Pulmonary artery endothelial cell (primary cell): ENCODE measurements around the gene SNRNP35. TPM values are rescaled to one million over a fixed set of nuclear protein-coding genes. Genes with fewer than 3 reads are reported as not detected.
"Not testable (repeated sequence)": the region's sequence is repeated elsewhere in the genome, so short reads cannot be mapped to it uniquely, and the experiment has no call there.

Experiments
- DNase-seq: peaks from one replicate; pipeline ENCODE4 v3.0.0-alpha.2; 2011; ENCODE audit warnings: low read depth, low spot score
- total RNA-seq: library from RNA; depleted of rRNA; stranded (reverse); fragments of >200 nt; gene quantifications from 2 replicates; pipeline ENCODE4 v1.2.3, GENCODE V29; 2014

Gene SNRNP35
- total RNA-seq, 1 donor from 2014 or later: 10.0 TPM

DNA sequence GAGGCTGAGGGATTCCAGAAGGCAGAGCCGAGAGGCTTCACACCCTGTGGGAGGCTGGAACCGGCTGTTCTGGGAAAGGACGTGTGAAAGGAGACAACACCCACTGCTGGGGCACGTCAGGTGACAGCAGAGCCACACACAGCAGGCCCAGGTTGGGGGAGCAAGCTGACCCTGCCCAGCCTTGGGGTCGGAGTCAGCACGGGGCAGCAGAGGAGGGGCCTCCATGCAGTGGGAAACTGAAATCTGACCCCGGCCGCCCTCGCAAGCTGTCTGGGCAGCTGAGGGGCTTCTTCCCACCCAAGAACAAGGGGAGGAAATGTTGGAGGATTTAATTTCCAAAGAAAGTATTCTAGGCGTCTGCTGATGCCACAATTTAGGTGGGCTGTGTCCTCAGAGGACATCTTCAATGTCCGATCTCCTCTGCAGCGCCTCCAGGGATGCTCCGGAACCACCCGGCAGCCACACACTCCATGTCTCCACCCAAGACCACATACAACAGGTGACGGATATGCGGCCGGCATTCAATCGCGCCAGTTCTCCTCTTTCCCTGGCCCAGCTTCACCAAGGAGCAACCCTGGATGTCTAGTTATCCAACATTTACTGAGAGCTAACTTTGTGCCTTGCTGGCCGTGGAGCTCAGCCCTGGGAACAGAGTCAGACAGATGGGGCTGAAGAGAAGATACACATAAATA is 30.7 kb downstream of the SNRNP35 start:
- DNase-seq: no peak

- no peak for DNase-seq
Measured at GRCh38 chr12:123489580-123489979, 31.6 kb downstream of the SNRNP35 start.

GRCh38 chr12:123490089-123490488 is 32.1 kb downstream of the SNRNP35 start:
- DNase-seq: no peak

- no peak for DNase-seq
Measured at GRCh38 chr12:123491056-123491455, 33.1 kb downstream of the SNRNP35 start.

DNA sequence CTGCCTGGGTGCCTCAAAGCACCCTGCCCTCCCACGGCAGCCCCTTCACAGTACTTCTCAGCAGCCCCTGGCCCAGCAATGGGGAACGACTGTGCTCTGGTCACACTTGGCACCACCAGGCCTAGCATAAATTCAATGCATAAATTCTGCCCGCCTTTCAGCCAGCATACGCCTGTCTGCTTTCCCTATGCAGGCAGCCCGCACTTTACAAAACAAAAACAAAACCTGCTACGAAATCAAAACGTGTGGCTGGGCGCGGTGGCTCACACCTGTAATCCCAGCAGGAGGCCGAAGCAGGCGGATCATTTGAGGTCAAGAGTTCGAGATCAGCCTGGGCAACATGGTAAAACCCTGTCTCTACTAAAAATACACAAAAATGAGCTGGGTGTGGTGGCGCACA is 33.5 kb downstream of the SNRNP35 start:
- DNase-seq: no peak

DNA sequence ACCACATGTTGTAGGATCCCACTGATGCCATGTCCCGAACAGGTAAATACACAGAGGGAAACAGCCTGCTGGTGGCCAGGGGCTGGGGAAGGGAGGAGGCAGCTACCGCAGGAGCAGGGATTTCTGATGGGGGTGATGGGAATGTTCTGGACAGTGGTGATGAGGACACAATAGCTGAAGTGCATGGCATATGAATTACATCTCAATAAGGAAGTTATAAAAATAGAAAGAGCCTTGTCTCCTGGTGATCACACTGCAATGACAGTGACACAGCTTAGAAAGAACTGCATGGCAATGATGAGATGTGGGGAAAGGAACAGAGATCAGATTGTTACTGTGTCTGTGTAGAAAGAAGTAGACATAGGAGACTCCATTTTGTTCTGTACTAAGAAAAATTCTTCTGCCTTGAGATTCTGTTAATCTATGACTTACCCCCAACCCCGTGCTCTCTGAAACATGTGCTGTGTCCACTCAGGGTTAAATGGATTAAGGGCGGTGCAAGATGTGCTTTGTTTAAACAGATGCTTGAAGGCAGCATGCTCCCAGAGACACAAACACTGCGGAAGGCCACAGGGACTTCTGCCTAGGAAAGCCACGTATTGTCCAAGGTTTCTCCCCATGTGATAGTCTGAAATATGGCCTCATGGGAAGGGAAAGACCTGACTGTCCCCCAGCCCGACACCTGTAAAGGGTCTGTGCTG is 34.5 kb downstream of the SNRNP35 start:
- DNase-seq: not testable (repeated sequence)

GRCh38 chr12:123494124-123494851 is 36.3 kb downstream of the SNRNP35 start:
- DNase-seq: no peak

GRCh38 chr12:123497065-123497464 is 39.1 kb downstream of the SNRNP35 start:
- no peak for DNase-seq

GRCh38 chr12:123498126-123498825 is 40.3 kb downstream of the SNRNP35 start:
- DNase-seq: no peak

DNA sequence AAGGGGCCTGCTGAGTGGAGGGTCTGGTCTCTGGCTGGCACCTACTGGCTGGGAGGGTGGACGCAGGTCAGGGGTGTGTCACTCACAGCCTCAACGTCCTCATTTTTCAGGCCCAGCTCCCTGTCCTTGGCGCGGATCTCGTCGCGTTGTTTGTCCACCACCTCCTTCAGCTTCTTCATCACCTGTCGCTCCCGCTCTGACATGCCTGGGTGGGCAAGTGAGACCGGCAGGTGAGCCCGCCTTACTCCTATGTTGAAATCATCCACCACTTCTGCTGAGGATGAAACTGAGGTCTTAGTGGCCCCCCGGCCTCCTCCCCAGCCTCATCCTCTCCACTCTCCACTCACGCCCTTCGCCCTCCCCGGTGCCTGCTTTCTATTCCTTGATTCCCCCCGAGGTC is 41.4 kb downstream of the SNRNP35 start:
- no peak for DNase-seq

DNA sequence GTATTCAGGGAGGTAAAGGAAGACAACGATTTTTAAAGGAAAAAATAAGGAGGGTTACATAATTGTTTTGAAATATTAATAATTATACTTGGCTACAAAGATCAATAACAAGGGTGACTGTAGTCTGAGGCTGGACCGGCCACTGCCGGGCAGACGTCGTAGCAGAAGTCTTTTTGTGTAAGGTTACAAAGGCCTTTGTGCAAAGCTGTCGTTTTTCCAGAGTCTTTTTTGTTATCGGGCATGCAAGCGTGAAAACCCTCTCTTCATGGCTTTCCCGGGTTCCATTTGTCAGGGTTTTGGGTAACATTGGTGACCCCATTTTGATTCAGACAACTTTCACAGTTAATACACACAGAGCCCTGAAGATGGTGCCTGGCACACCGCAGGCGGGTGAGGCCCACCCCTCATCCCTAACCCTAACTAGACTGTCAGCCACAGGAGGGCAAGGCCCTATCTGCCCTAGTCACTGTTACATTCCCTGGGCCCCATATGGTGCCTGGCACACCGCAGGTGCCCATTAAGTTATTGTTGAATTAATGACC is 44.3 kb downstream of the SNRNP35 start:
- no peak for DNase-seq

DNA sequence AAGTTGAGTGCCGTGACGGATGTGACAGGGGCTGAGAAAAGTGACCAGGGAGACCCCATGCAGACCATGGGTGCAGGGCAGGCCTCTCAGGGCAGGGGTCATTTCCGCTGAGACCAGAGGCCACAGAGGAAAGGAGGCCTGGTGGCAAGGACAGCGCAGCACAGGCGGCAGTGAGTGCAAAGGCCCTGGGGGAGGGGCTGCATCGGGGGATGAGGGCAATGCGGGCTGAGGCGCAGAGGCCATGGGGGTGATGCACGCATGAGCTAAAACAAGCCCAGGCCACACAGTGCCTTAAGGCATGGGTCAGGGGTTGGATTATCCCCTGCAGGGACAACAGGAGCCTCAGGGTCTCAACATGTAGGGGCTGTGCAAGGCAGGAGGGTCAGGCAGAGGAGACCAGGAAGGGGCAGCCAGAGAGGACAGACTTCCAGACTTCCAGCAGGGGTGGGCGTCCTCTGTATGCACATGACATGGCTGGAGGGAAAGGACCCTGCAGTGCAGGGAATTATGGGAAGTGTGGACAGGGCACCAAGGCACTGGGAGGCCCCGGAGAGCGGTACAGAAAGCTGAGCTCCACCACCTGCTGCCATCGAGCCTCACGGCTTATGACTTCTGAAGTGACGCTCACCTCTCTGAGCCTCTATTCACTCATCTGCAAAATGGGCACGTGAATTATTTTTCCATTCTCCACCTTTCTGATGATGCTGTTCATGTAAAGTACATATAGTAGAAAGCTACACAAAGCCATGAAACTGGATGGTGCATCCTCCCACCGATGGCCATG is 48.3 kb downstream of the SNRNP35 start:
- no peak for DNase-seq

GRCh38 chr12:123506843-123507236 is 48.9 kb downstream of the SNRNP35 start:
- DNase-seq: no peak

DNA sequence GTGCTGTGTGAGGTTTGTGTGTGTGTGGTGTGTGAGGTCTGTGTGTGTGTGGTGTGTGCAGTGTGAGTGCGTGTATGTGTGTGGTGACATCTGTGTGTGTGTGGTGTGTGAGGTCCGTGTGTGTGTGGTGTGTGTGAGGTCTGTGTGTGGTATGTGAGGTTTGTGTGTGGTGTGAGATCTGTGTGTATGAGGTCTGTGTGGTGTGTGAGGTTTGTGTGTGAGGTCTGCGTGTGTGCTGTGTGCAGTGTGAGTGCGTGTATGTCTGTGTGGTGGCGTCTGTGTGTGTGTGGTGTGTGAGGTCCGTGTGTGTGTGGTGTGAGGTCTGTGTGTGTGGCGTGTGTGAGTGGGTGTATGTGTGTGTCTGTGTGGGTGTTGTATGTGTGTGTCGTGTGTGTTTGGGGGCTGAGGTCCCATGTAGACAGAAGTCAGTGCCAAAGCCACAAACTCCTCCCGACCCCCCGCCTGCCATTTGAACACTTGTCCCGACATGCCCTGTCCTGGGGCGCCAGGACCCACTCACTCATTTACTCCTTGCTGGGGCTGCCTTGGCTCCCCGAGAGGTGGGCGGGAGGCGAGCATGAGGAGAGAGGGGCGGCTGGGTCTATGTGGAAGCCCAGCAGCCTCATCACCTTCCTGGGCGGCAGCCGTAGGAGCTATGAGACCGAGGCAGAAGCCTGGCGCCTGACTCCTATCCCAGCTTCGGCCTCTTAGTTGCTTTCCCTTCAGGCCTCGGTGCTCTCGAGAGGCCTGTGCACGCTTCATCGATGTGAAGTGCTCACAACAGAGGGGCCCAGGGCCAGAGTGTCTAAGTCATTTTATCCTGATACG is 55.1 kb downstream of the SNRNP35 start:
- DNase-seq: no peak

DNA sequence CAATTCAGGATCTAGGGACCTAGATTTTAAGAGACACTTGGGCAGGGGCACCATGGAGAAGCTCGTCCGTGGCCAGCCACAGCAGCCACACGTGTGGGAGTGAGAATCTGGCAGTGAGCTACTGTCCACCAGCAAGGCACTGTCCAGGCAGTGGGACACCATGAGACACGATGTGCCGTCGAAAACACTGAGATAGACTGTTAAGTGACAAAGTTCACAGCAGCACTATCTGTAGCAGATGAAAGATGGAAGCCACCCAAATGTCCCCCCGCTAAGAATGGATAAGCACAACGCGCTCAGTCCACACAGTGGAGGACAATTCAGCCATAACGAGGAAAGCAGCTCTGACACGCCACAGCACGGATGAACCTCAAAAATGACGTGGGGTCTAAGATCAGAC is 55.9 kb downstream of the SNRNP35 start:
- no peak for DNase-seq

GRCh38 chr12:123514582-123515221 is 56.8 kb downstream of the SNRNP35 start:
- not testable (repeated sequence) for DNase-seq

DNA sequence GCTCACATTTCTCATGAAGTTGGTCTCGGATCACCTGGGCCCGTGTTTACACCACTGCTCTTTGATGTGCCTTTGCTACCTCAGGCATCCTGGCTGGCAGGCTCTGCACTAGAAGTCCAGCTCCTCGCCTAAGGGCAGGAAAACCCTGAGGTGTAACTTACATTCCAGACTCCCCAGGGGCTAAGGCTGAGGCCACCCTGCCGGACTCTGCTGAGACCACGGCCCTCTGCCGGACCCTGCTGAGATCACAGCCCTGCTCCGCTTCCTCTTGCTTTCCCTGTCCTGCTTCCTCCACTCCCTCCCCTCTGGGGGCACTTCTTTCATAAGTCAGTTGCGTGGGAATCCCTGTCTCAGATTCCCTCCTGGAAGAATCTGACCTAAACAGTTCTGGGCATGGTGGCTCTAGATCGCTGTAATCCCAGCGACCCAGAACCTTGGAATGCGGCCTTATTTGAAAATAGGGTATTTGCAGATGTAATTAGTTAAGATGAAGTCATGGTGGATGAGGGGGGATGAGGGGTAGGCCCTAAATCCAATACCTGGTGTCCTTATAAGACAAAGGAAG is 58.4 kb downstream of the SNRNP35 start:
- DNase-seq: no peak
